Rectal smooth muscle tissue (tissue), 1 donor: Measurements from ENCODE around the gene COL23A1.

Experiments
- H3K27ac ChIP-seq: one replicate; pipeline ENCODE4 v1.7.0; 2013; ENCODE audit warnings: low read depth, low read length, inconsistent platforms
- H3K27me3 ChIP-seq: one replicate; pipeline ENCODE4 v1.7.0; 2013; ENCODE audit warnings: low read length; ENCODE audit not compliant: control insufficient read depth, insufficient read depth
- H3K36me3 ChIP-seq: one replicate; pipeline ENCODE4 v1.7.0; 2013; ENCODE audit warnings: low read length; ENCODE audit not compliant: control insufficient read depth, insufficient read depth
- H3K4me1 ChIP-seq: one replicate; pipeline ENCODE4 v1.7.0; 2013; ENCODE audit warnings: low read length; ENCODE audit not compliant: control insufficient read depth, insufficient read depth
- H3K4me3 ChIP-seq: one replicate; pipeline ENCODE4 v1.7.0; 2013; ENCODE audit warnings: low read length
- H3K9ac ChIP-seq: one replicate; pipeline ENCODE4 v1.7.0; 2013; ENCODE audit warnings: low read length

Gene COL23A1

GRCh38 chr5:178383919-178384815 lies 206.0 kb downstream of the COL23A1 start:
- peaks cover 2% of the 10 kb centered on the region for H3K27me3 ChIP-seq
- H3K9ac ChIP-seq = no peak overlapping the region
- H3K4me3 ChIP-seq = peak overlapping the region; percentile 33
- no peak overlapping the region for H3K27ac ChIP-seq
- no peaks in the 10 kb centered on the region for H3K4me1 ChIP-seq
- H3K36me3 ChIP-seq = no peaks in the 10 kb centered on the region

GRCh38 chr5:178383301-178383918 lies 206.8 kb downstream of the COL23A1 start:
- Histone ChIP-seq H3K4me1 (no peaks in the 10 kb centered on the region), H3K9ac (no peak overlapping the region), H3K4me3 (no peak overlapping the region), H3K36me3 (no peaks in the 10 kb centered on the region), H3K27ac (no peak overlapping the region), H3K27me3 (peaks cover 2% of the 10 kb centered on the region)

- H3K27me3 ChIP-seq = peaks cover 2% of the 10 kb centered on the region
- no peak overlapping the region for H3K9ac ChIP-seq
- H3K36me3 ChIP-seq = no peaks in the 10 kb centered on the region
- H3K4me3 ChIP-seq = no peak overlapping the region
- H3K4me1 ChIP-seq = no peaks in the 10 kb centered on the region
- no peak overlapping the region for H3K27ac ChIP-seq
These were observed 207.4 kb downstream of the COL23A1 start for GRCh38 chr5:178382754-178383164.

GRCh38 chr5:178381921-178382695 lies 208.1 kb downstream of the COL23A1 start:
- Histone ChIP-seq H3K27me3 (peaks cover 2% of the 10 kb centered on the region), H3K4me3 (no peak overlapping the region), H3K36me3 (no peaks in the 10 kb centered on the region), H3K27ac (no peak overlapping the region), H3K4me1 (no peaks in the 10 kb centered on the region), H3K9ac (no peak overlapping the region)

GRCh38 chr5:178381206-178381605 lies 209.0 kb downstream of the COL23A1 start:
- H3K27ac ChIP-seq = no peak overlapping the region
- H3K4me1 ChIP-seq = no peaks in the 10 kb centered on the region
- H3K4me3 ChIP-seq = no peak overlapping the region
- no peak overlapping the region for H3K9ac ChIP-seq
- H3K27me3 ChIP-seq = peaks cover 2% of the 10 kb centered on the region
- no peaks in the 10 kb centered on the region for H3K36me3 ChIP-seq

GRCh38 chr5:178380541-178381074 lies 209.6 kb downstream of the COL23A1 start:
- no peaks in the 10 kb centered on the region for H3K36me3 ChIP-seq
- H3K27me3 ChIP-seq = peaks cover 2% of the 10 kb centered on the region
- no peak overlapping the region for H3K4me3 ChIP-seq
- no peaks in the 10 kb centered on the region for H3K4me1 ChIP-seq
- H3K27ac ChIP-seq = no peak overlapping the region
- H3K9ac ChIP-seq = no peak overlapping the region

- H3K27me3 ChIP-seq = peaks cover 2% of the 10 kb centered on the region
- no peak overlapping the region for H3K4me3 ChIP-seq
- H3K9ac ChIP-seq = no peak overlapping the region
- H3K4me1 ChIP-seq = no peaks in the 10 kb centered on the region
- H3K36me3 ChIP-seq = no peaks in the 10 kb centered on the region
- H3K27ac ChIP-seq = no peak overlapping the region
These were observed 210.1 kb downstream of the COL23A1 start for GRCh38 chr5:178380086-178380485.

- no peak overlapping the region for H3K9ac ChIP-seq
These were observed 211.4 kb downstream of the COL23A1 start for GRCh38 chr5:178378527-178379484.

GRCh38 chr5:178377583-178378270 lies 212.5 kb downstream of the COL23A1 start:
- H3K36me3 ChIP-seq = no peaks in the 10 kb centered on the region
- H3K4me3 ChIP-seq = no peak overlapping the region
- H3K27ac ChIP-seq = no peak overlapping the region
- H3K27me3 ChIP-seq = no peaks in the 10 kb centered on the region
- no peaks in the 10 kb centered on the region for H3K4me1 ChIP-seq
- H3K9ac ChIP-seq = no peak overlapping the region

More at GRCh38 chr5:178378527-178379484, 211.4 kb downstream of the COL23A1 start:
- no peaks in the 10 kb centered on the region for H3K4me1 ChIP-seq
- no peak overlapping the region for H3K4me3 ChIP-seq
- H3K27me3 ChIP-seq = peaks cover 2% of the 10 kb centered on the region
- H3K27ac ChIP-seq = no peak overlapping the region
- no peaks in the 10 kb centered on the region for H3K36me3 ChIP-seq

GRCh38 chr5:178376921-178377582 lies 213.1 kb downstream of the COL23A1 start:
- H3K4me1 ChIP-seq = peaks cover 3% of the 10 kb centered on the region
- H3K9ac ChIP-seq = no peak overlapping the region
- no peaks in the 10 kb centered on the region for H3K27me3 ChIP-seq
- no peak overlapping the region for H3K27ac ChIP-seq
- H3K4me3 ChIP-seq = no peak overlapping the region
- no peaks in the 10 kb centered on the region for H3K36me3 ChIP-seq

GRCh38 chr5:178375348-178375747 lies 214.8 kb downstream of the COL23A1 start:
- Histone ChIP-seq H3K27me3 (no peaks in the 10 kb centered on the region), H3K9ac (no peak overlapping the region), H3K27ac (no peak overlapping the region), H3K4me1 (peaks cover 5% of the 10 kb centered on the region), H3K36me3 (no peaks in the 10 kb centered on the region), H3K4me3 (no peak overlapping the region)
